ENCODE measurements around the gene FHOD3.

- no peak for TF ChIP-seq CTCF (IDR thresholded peaks at IDR 0.05 in 8 of 11, conservative IDR thresholded peaks at IDR 0.05 in 3 of 11)
- TF ChIP-seq POLR2A (IDR thresholded peaks at IDR 0.05), result no peak
Observed at GRCh38 chr18:36724591-36725001, 427.1 kb downstream of the FHOD3 start.

Data from spleen (tissue), 7 donors.